Esophagus squamous epithelium (tissue), 5 donors: ENCODE results near the gene ZNF322. TPM values are rescaled to one million over a fixed set of nuclear protein-coding genes. Genes with fewer than 3 reads are reported as not detected.

Source experiments
- DNase-seq: peaks from one replicate; lab custom pipeline; 2025; lab: John Stamatoyannopoulos, UW
- H3K27ac ChIP-seq, 4 donors: fragments of 200-600 bp; sonication (generic); one replicate each; pipeline ENCODE4 v1.5.1; 2016 to 2019; ENCODE audit warnings: mild to moderate bottlenecking in 1 of 4
- H3K27me3 ChIP-seq, 4 donors: fragments of 200-600 bp; sonication (generic); 1 replicate in 3 of 4; 2 replicates in 1 of 4; pipeline versions ENCODE4 v1.5.1 to v1.6.0; 2017 to 2021; ENCODE audit warnings: antibody characterized with exemption in 1 of 4
- H3K36me3 ChIP-seq, 3 donors: fragments of 200-600 bp; sonication (generic); one replicate each; pipeline ENCODE4 v1.5.1; 2016 to 2019
- H3K4me1 ChIP-seq, 3 donors: fragments of 200-600 bp; sonication (generic); one replicate each; pipeline ENCODE4 v1.5.1; 2017 to 2019
- H3K4me3 ChIP-seq, 4 donors: fragments of 200-600 bp; sonication (generic); 1 replicate in 3 of 4; 2 replicates in 1 of 4; pipeline ENCODE4 v1.5.1; 2016 to 2019; ENCODE audit warnings: mild to moderate bottlenecking in 2 of 4, moderate library complexity in 1 of 4
- H3K9me3 ChIP-seq, 3 donors: fragments of 200-600 bp; sonication (generic); one replicate each; pipeline ENCODE4 v1.5.1; 2016 to 2019
- CTCF ChIP-seq, 6 experiments: fragments of 450-650 bp in 4 of 6; fragments of 200-600 bp in 2 of 6; sonication (generic) in 2 of 6; IDR thresholded peaks; one replicate each; pipeline ENCODE4 v1.5.1; 2016 to 2019; ENCODE audit warnings: antibody characterized with exemption in 6 of 6, mild to moderate bottlenecking in 4 of 6, moderate library complexity in 4 of 6
- POLR2A ChIP-seq, 4 donors: fragments of 450-650 bp; IDR thresholded peaks; one replicate each; pipeline ENCODE4 v1.6.1; 2017; ENCODE audit warnings: antibody characterized with exemption in 4 of 4, mild to moderate bottlenecking in 4 of 4, moderate library complexity in 3 of 4
- WGBS, 2 donors: methylation state at CpG; one replicate each; pipeline ENCODE4 v1.1.5; 2018; 5-methylcytosine and 5-hydroxymethylcytosine counted together
- intact Hi-C: fragments of 100-400 bp; cut with DNase I; formaldehyde crosslinking; loops from one replicate; pipeline ENCODE4 v1.15.0; 2022
- total RNA-seq, 4 donors: library from RNA; depleted of rRNA; stranded (reverse); fragments of >200 nt; gene quantifications; one replicate each; pipeline ENCODE4 v1.1.0, GENCODE V29; 2016
- donor health status: DM: yes; HTN: yes; CAD: no.

Gene ZNF322
- total RNA-seq, 4 donors from 2014 or later: 3.8 to 11.3 (median 8.2) TPM

GRCh38 chr6:26593278-26594130, 66.0 kb downstream of the ZNF322 start:
- H3K4me1 ChIP-seq: peaks cover 9 to 30% (median 12%) of the 10 kb centered on the region in 3 donors
- 41 to 49% methylated on average over 20 of the region's 20 CpGs for WGBS, 2 donors
- H3K4me3 ChIP-seq: no peak overlapping the region
- TF ChIP-seq POLR2A (IDR thresholded peaks at IDR 0.05) (no peak), CTCF (IDR thresholded peaks at IDR 0.05) (no peak)
- no peak for DNase-seq
- intact Hi-C loops: no loop called here
- H3K27me3 ChIP-seq: peaks cover 0 to 61% (median 5%) of the 10 kb centered on the region in 4 donors
- H3K27ac ChIP-seq: no peak overlapping the region
- H3K9me3 ChIP-seq: no peaks in the 10 kb centered on the region
- H3K36me3 ChIP-seq: peaks cover 0 to 5% (median 3%) of the 10 kb centered on the region in 3 donors

GRCh38 chr6:26592649-26593048, 66.9 kb downstream of the ZNF322 start:
- 53 to 55% methylated on average over 4 of the region's 4 CpGs for WGBS, 2 donors
- no peaks in the 10 kb centered on the region for H3K9me3 ChIP-seq
- no peaks in the 10 kb centered on the region for H3K36me3 ChIP-seq
- intact Hi-C loops: no loop called here
- no peak overlapping the region for H3K4me3 ChIP-seq
- DNase-seq: no peak
- H3K27me3 ChIP-seq: peaks cover 0 to 66% (median 5%) of the 10 kb centered on the region in 4 donors
- H3K27ac ChIP-seq: no peak overlapping the region
- peaks cover 4 to 22% (median 5%) of the 10 kb centered on the region in 3 donors for H3K4me1 ChIP-seq
- TF ChIP-seq CTCF (IDR thresholded peaks at IDR 0.05) (no peak), POLR2A (IDR thresholded peaks at IDR 0.05) (no peak)

- Histone ChIP-seq H3K27ac (no peak overlapping the region), H3K4me1 (no peaks in the 10 kb centered on the region), H3K4me3 (no peak overlapping the region), H3K36me3 (no peaks in the 10 kb centered on the region), H3K9me3 (no peaks in the 10 kb centered on the region), H3K27me3 (peaks cover 0 to 80% (median 5%) of the 10 kb centered on the region in 4 donors)
- intact Hi-C loops: loop anchor here (10.0 kb wide), 1 partner anchor 244 kb away; no protein-coding TSS in a partner anchor
- DNase-seq: no peak
- WGBS, 2 donors: 91 to 93% methylated on average over 21 of the region's 21 CpGs
- no peak for TF ChIP-seq POLR2A (IDR thresholded peaks at IDR 0.05)
Observed at GRCh38 chr6:26588965-26589364, 70.6 kb downstream of the ZNF322 start.

Other genes starting within 250 kb of the ZNF322 start
- gene BTN3A3, start 219.2 kb downstream of the ZNF322 start, total RNA-seq: 10 to 100 TPM in 2 of 4 donors, 1 to 10 TPM in 2; 2.2 to 12.3 (median 7.9) TPM
- gene BTN2A1, start 201.8 kb downstream of the ZNF322 start, total RNA-seq: 10 to 100 TPM in 1 of 4 donors, 1 to 10 TPM in 3; 5.9 to 11.4 (median 7.8) TPM
- gene BTN1A1, start 159.4 kb downstream of the ZNF322 start, total RNA-seq: not detected
- 10 to 100 TPM; 18.1 to 53.2 (median 36.7) TPM for gene HMGN4, start 121.4 kb downstream of the ZNF322 start, total RNA-seq
- 10 to 100 TPM; 16.0 to 23.5 (median 17.1) TPM for gene ABT1, start 62.8 kb downstream of the ZNF322 start, total RNA-seq